Fibroblast of skin of left quadriceps (primary cell): ENCODE data around the gene LRRC41.
"Not testable (repeated sequence)": the region's sequence is repeated elsewhere in the genome, so short reads cannot be mapped to it uniquely, and the experiment has no call there.

ENCODE experiments used
- DNase-seq, 2 experiments: peaks; one replicate each; pipeline ENCODE4 v3.0.0-alpha.2; 2013; ENCODE audit warnings: low read depth in 2 of 2

Gene LRRC41

GRCh38 chr1:46325285-46326076, 22.1 kb upstream of the LRRC41 start:
- not testable (repeated sequence) for DNase-seq

GRCh38 chr1:46322191-46322590, 18.8 kb upstream of the LRRC41 start:
- DNase-seq = not testable (repeated sequence)

- DNase-seq = not testable (repeated sequence)
Measured at GRCh38 chr1:46319960-46320914, 16.8 kb upstream of the LRRC41 start.

GRCh38 chr1:46319301-46319700, 15.9 kb upstream of the LRRC41 start:
- not testable (repeated sequence) for DNase-seq

GRCh38 chr1:46317323-46317722, 13.9 kb upstream of the LRRC41 start:
- DNase-seq = no peak

- no peak for DNase-seq
Measured at GRCh38 chr1:46315669-46316403, 12.4 kb upstream of the LRRC41 start.

GRCh38 chr1:46310321-46310720, 6.9 kb upstream of the LRRC41 start:
- DNase-seq = no peak

GRCh38 chr1:46309401-46310159, 6.2 kb upstream of the LRRC41 start:
- no peak for DNase-seq

GRCh38 chr1:46306159-46306530, 2.7 kb upstream of the LRRC41 start:
- DNase-seq = no peak

GRCh38 chr1:46303872-46304326, 483 bp upstream of the LRRC41 start:
- DNase-seq = no peak

- no peak for DNase-seq
Measured at GRCh38 chr1:46302641-46303037, 777 bp downstream of the LRRC41 start.

GRCh38 chr1:46301808-46302640, 1.4 kb downstream of the LRRC41 start:
- DNase-seq = peak in 1 of 2 experiments; percentile 13

- no peak for DNase-seq
Measured at GRCh38 chr1:46301406-46301807, 2.0 kb downstream of the LRRC41 start.

GRCh38 chr1:46300673-46301405, 2.6 kb downstream of the LRRC41 start:
- DNase-seq = peak in 1 of 2 experiments; percentile 18

- DNase-seq = no peak
Measured at GRCh38 chr1:46298387-46298786, 5.0 kb downstream of the LRRC41 start.

GRCh38 chr1:46295306-46295705, 8.1 kb downstream of the LRRC41 start:
- no peak for DNase-seq

- no peak for DNase-seq
Measured at GRCh38 chr1:46289976-46290375, 13.4 kb downstream of the LRRC41 start.

- DNase-seq = no peak
Measured at GRCh38 chr1:46289134-46289494, 14.3 kb downstream of the LRRC41 start.

GRCh38 chr1:46288485-46289133, 14.8 kb downstream of the LRRC41 start:
- DNase-seq = peak in 1 of 2 experiments; percentile 16
